SK-N-SH (cell line): ENCODE measurements around the gene C11orf54. TPM values are rescaled to one million over a fixed set of nuclear protein-coding genes. Genes with fewer than 3 reads are reported as not detected.

ENCODE experiments used
- CTCF ChIA-PET: fragments of 300-600, 350-600 bp; formaldehyde crosslinking; extraction: SDS; loops from one replicate; lab custom pipeline; 2021; lab: Yijun Ruan, JAX
- POLR2A ChIA-PET: fragments of 350-600 bp; sonication (Branson Sonifier 250); formaldehyde crosslinking; extraction: SDS; loops from one replicate; lab custom pipeline; 2020; ENCODE audit warnings: antibody characterized with exemption, inconsistent platforms; lab: Yijun Ruan, JAX
- DNase-seq: peaks from one replicate; pipeline ENCODE4 v3.0.0; 2012
- H2AFZ ChIP-seq: fragments of 200-600 bp; sonication (generic); 2 replicates; pipeline ENCODE4 v1.8.1; 2016; ENCODE audit warnings: antibody characterized with exemption, mild to moderate bottlenecking, low read depth
- H3F3A ChIP-seq: fragments of 200-600 bp; sonication (generic); replicated peaks from 2 replicates; pipeline ENCODE3; 2016; ENCODE audit warnings: antibody characterized with exemption, mild to moderate bottlenecking; ENCODE audit not compliant: insufficient read depth
- H3K27ac ChIP-seq, 2 experiments: fragments of 200-500 bp in 1 of 2; fragments of 200-600 bp in 1 of 2; sonication (Bioruptor generic) in 1 of 2; sonication (generic), shearing (Covaris generic) in 1 of 2; 2 replicates each; pipeline versions ENCODE4 v1.5.1 to v1.6.1; 2014 to 2016; ENCODE audit warnings: low read depth in 2 of 2, inconsistent platforms in 1 of 2, low read length in 1 of 2, mild to moderate bottlenecking in 1 of 2, mixed read lengths in 1 of 2
- H3K27me3 ChIP-seq: fragments of 200-600 bp; sonication (generic), shearing (Covaris generic); 2 replicates; pipeline ENCODE4 v1.6.1; 2016; ENCODE audit warnings: mixed run types; ENCODE audit not compliant: insufficient read depth
- H3K36me3 ChIP-seq, 2 experiments: fragments of 200-500 bp in 1 of 2; fragments of 200-600 bp in 1 of 2; sonication (Bioruptor generic) in 1 of 2; sonication (generic) in 1 of 2; replicated peaks in 1 of 2; 2 replicates each; pipeline versions ENCODE3 to v1.5.1; 2014 to 2016; ENCODE audit warnings: low read length in 1 of 2, mild to moderate bottlenecking in 1 of 2; ENCODE audit not compliant: insufficient read depth in 2 of 2, control insufficient read depth in 1 of 2
- H3K4me1 ChIP-seq, 2 experiments: fragments of 200-500 bp in 1 of 2; fragments of 200-600 bp in 1 of 2; sonication (Bioruptor generic) in 1 of 2; sonication (generic), shearing (Covaris generic) in 1 of 2; 2 replicates each; pipeline versions ENCODE4 v1.5.1 to v1.6.1; 2014 to 2016; ENCODE audit warnings: low read depth in 1 of 2, low read length in 1 of 2, mixed run types in 1 of 2; ENCODE audit not compliant: insufficient read depth in 2 of 2, control insufficient read depth in 1 of 2
- H3K4me2 ChIP-seq: fragments of 200-600 bp; sonication (generic), shearing (Covaris generic); 2 replicates; pipeline ENCODE4 v1.6.1; 2017; ENCODE audit warnings: mixed run types
- H3K4me3 ChIP-seq, 2 experiments: fragments of 200-500 bp in 1 of 2; fragments of 200-600 bp in 1 of 2; sonication (Bioruptor generic) in 1 of 2; sonication (generic), shearing (Covaris generic) in 1 of 2; 2 replicates each; pipeline versions ENCODE4 v1.5.1 to v1.8.1; 2014 to 2016; ENCODE audit warnings: low read depth in 2 of 2, inconsistent platforms in 1 of 2, low read length in 1 of 2, mild to moderate bottlenecking in 1 of 2, mixed read lengths in 1 of 2, moderate library complexity in 1 of 2
- H3K79me2 ChIP-seq: fragments of 200-600 bp; sonication (generic); 2 replicates; pipeline ENCODE4 v1.8.1; 2017; ENCODE audit warnings: mild to moderate bottlenecking; ENCODE audit not compliant: insufficient read depth
- H3K9ac ChIP-seq: fragments of 200-600 bp; sonication (generic); 2 replicates; pipeline ENCODE4 v1.6.1; 2017; ENCODE audit warnings: mixed run types
- H3K9me2 ChIP-seq: fragments of 200-600 bp; sonication (generic); 2 replicates; pipeline ENCODE4 v1.6.1; 2017; ENCODE audit warnings: mixed run types
- H3K9me3 ChIP-seq: fragments of 200-600 bp; sonication (generic); 2 replicates; pipeline ENCODE4 v1.6.1; 2017; ENCODE audit warnings: mixed run types, mild to moderate bottlenecking, moderate library complexity
- H4K20me1 ChIP-seq: fragments of 200-600 bp; sonication (generic); 2 replicates; pipeline ENCODE4 v1.6.1; 2017; ENCODE audit warnings: mild to moderate bottlenecking, mixed run types; ENCODE audit not compliant: insufficient read depth
- FOSL2 ChIP-seq: IDR thresholded peaks from 2 replicates; pipeline ENCODE4 v1.4.0; 2012; ENCODE audit warnings: low read depth, mild to moderate bottlenecking, moderate library complexity, borderline replicate concordance
- FOXJ3 ChIP-seq: sonication (generic); formaldehyde crosslinking; IDR thresholded peaks from 2 replicates; pipeline ENCODE4 v1.5.1; 2020; ENCODE audit warnings: mild to moderate bottlenecking, missing genetic modification reagents
- GABPA ChIP-seq: IDR thresholded peaks from 2 replicates; pipeline ENCODE4 v1.4.0; 2012; ENCODE audit warnings: low read depth, mild to moderate bottlenecking
- MEF2A ChIP-seq: IDR thresholded peaks from 2 replicates; pipeline ENCODE4 v1.4.0; 2012; ENCODE audit warnings: low read depth, borderline replicate concordance
- NRF1 ChIP-seq: IDR thresholded peaks from 2 replicates; pipeline ENCODE4 v1.6.1; 2012; ENCODE audit warnings: low read depth, mild to moderate bottlenecking, low read length
- PBX3 ChIP-seq: IDR thresholded peaks from 2 replicates; pipeline ENCODE4; 2012
- SIN3A ChIP-seq: IDR thresholded peaks from 2 replicates; pipeline ENCODE4 v1.6.1; 2012; ENCODE audit warnings: low read depth, mild to moderate bottlenecking, low read length, moderate library complexity, borderline replicate concordance
- TAF1 ChIP-seq: IDR thresholded peaks from 2 replicates; pipeline ENCODE4 v1.6.1; 2012; ENCODE audit warnings: low read depth, mild to moderate bottlenecking, low read length, moderate library complexity, borderline replicate concordance
- TCF12 ChIP-seq: IDR thresholded peaks from 2 replicates; pipeline ENCODE4 v1.4.0; 2012
- USF2 ChIP-seq: fragments of 150-350 bp; IDR thresholded peaks from 2 replicates; pipeline ENCODE4 v1.6.1; 2017; ENCODE audit warnings: antibody characterized with exemption, low read length, low read depth, borderline replicate concordance
- WGBS: methylation state at CpG from one replicate; pipeline ENCODE4 v1.1.6; 2017; ENCODE audit warnings: low lambda C conversion rate; 5-methylcytosine and 5-hydroxymethylcytosine counted together
- polyA plus RNA-seq, 3 experiments: library from polyadenylated mRNA; depleted of rRNA; stranded (reverse); fragments of >200 nt; gene quantifications; 2 replicates each; pipeline ENCODE4 v1.2.3, GENCODE V29; 2012
- TF ChIP-seq, protein P1 (sequence below): IDR thresholded peaks from 2 replicates; pipeline ENCODE4 v1.6.1; 2012; ENCODE audit warnings: mild to moderate bottlenecking, low read depth, low read length, moderate library complexity

C11orf54 gene
- polyA plus RNA-seq, 1 of the 3 experiments (the other 2 are of a cell fraction): 7.7 TPM

GRCh38 chr11:93751001-93751400 is 9.5 kb downstream of the C11orf54 start:
- peaks cover 14% of the 10 kb centered on the region in 2 experiments for H3K36me3 ChIP-seq
- no peak overlapping the region for H3K4me3 ChIP-seq
- WGBS: 81% methylated on average over 1 of the region's 1 CpG
- ChIA-PET POLR2A (interaction anchor here (1.0 kb wide), 1 partner anchor 9 kb away, joined by 4 read pairs; the partner anchor contains the start of genes C11orf54 and TAF1D), CTCF (interaction anchor here (0.6 kb wide), 1 partner anchor 164 kb away, joined by 3 read pairs; no protein-coding TSS in a partner anchor)
- no peaks in the 10 kb centered on the region for H3K27me3 ChIP-seq
- no peak overlapping the region for H3K4me2 ChIP-seq
- H4K20me1 ChIP-seq: no peaks in the 10 kb centered on the region
- TF ChIP-seq USF2 (no peak), FOSL2 (no peak), SIN3A (no peak)
- TF ChIP-seq, protein P1, sequence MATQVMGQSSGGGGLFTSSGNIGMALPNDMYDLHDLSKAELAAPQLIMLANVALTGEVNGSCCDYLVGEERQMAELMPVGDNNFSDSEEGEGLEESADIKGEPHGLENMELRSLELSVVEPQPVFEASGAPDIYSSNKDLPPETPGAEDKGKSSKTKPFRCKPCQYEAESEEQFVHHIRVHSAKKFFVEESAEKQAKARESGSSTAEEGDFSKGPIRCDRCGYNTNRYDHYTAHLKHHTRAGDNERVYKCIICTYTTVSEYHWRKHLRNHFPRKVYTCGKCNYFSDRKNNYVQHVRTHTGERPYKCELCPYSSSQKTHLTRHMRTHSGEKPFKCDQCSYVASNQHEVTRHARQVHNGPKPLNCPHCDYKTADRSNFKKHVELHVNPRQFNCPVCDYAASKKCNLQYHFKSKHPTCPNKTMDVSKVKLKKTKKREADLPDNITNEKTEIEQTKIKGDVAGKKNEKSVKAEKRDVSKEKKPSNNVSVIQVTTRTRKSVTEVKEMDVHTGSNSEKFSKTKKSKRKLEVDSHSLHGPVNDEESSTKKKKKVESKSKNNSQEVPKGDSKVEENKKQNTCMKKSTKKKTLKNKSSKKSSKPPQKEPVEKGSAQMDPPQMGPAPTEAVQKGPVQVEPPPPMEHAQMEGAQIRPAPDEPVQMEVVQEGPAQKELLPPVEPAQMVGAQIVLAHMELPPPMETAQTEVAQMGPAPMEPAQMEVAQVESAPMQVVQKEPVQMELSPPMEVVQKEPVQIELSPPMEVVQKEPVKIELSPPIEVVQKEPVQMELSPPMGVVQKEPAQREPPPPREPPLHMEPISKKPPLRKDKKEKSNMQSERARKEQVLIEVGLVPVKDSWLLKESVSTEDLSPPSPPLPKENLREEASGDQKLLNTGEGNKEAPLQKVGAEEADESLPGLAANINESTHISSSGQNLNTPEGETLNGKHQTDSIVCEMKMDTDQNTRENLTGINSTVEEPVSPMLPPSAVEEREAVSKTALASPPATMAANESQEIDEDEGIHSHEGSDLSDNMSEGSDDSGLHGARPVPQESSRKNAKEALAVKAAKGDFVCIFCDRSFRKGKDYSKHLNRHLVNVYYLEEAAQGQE: no peak
- no peaks in the 10 kb centered on the region for H3F3A ChIP-seq
- H2AFZ ChIP-seq: no peak overlapping the region
- no peaks in the 10 kb centered on the region for H3K4me1 ChIP-seq
- H3K79me2 ChIP-seq: no peaks in the 10 kb centered on the region
- H3K27ac ChIP-seq: no peak overlapping the region
- no peak overlapping the region for H3K9ac ChIP-seq
- H3K9me3 ChIP-seq: no peaks in the 10 kb centered on the region
- DNase-seq: no peak
- H3K9me2 ChIP-seq: no peaks in the 10 kb centered on the region

DNA sequence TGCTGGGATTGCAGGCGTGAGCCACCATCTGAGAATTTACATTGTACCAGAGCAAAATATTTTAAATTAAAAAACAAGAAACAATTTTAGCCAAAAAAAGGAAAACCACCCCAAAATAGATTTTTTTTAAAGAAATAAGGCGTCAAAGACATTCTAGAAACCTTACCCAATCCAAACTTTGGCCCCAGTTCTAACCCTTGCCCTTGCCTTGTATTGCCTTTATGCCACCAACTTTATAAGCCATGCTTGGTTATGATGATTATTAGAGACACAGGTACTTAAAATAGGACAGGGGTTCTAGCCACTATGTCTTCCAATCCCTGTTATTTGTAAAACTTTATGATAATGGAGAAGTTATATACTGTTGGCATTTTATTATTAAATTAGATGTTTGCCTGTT is 11.8 kb downstream of the C11orf54 start:
- WGBS: 94% methylated on average over 2 of the region's 2 CpGs
- no peaks in the 10 kb centered on the region for H3K4me1 ChIP-seq
- no peak overlapping the region for H3K9ac ChIP-seq
- ChIA-PET CTCF (no interaction called here), POLR2A (no interaction called here)
- no peak overlapping the region for H2AFZ ChIP-seq
- no peaks in the 10 kb centered on the region for H4K20me1 ChIP-seq
- H3K9me2 ChIP-seq: no peaks in the 10 kb centered on the region
- H3K4me3 ChIP-seq: no peak overlapping the region
- H3K9me3 ChIP-seq: no peaks in the 10 kb centered on the region
- no peaks in the 10 kb centered on the region for H3K79me2 ChIP-seq
- no peak overlapping the region for H3K27ac ChIP-seq
- peaks cover 4% of the 10 kb centered on the region for H3F3A ChIP-seq
- TF ChIP-seq SIN3A (no peak), MEF2A (no peak), FOSL2 (no peak), GABPA (no peak), NRF1 (no peak), TAF1 (no peak), TCF12 (no peak), FOXJ3 (CRISPR knock-in tag) (no peak), PBX3 (no peak)
- TF ChIP-seq, all 33 proteins: peak for 0
- Histone ChIP-seq H3K27me3 (no peaks in the 10 kb centered on the region), H3K4me2 (no peak overlapping the region), H3K36me3 (peaks cover 14 to 24% of the 10 kb centered on the region in 2 experiments)
- DNase-seq: no peak
